Progenitor cell of endocrine pancreas (in vitro differentiated cells): ENCODE results near the gene MMP2. TPM values are rescaled to one million over a fixed set of nuclear protein-coding genes. Genes with fewer than 3 reads are reported as not detected.

Experiments
- DNase-seq: peaks from one replicate; pipeline ENCODE4 v3.0.0; 2021; ENCODE audit warnings: low spot score; ENCODE audit not compliant: unreplicated experiment
- H3K27ac Mint-ChIP-seq: 2 replicates; pipeline ENCODE4 v1.8.0; 2021; ENCODE audit warnings: mild to moderate bottlenecking, moderate library complexity, mixed read lengths
- H3K27me3 Mint-ChIP-seq: 2 replicates; pipeline ENCODE4 v1.8.0; 2021; ENCODE audit warnings: mixed read lengths
- H3K36me3 Mint-ChIP-seq: 2 replicates; pipeline ENCODE4 v1.8.0; 2022; ENCODE audit warnings: mixed read lengths; ENCODE audit not compliant: insufficient read depth
- H3K4me1 Mint-ChIP-seq: 2 replicates; pipeline ENCODE4 v1.8.0; 2021; ENCODE audit warnings: low read depth, mixed read lengths
- H3K4me3 Mint-ChIP-seq: 2 replicates; pipeline ENCODE4 v1.8.0; 2021; ENCODE audit warnings: low read depth, mild to moderate bottlenecking, moderate library complexity, mixed read lengths
- H3K9me3 Mint-ChIP-seq: 2 replicates; pipeline ENCODE4 v1.8.0; 2021; ENCODE audit warnings: low read depth, mixed read lengths
- total RNA-seq: library from RNA; stranded (reverse); gene quantifications from 2 replicates; pipeline ENCODE4 v1.2.1, GENCODE V29; 2021
- TF ChIP-seq, protein P1 (sequence below): fragments of 200-600 bp; sonication (generic); IDR thresholded peaks from one replicate; pipeline ENCODE4 v1.5.0; 2021; ENCODE audit warnings: antibody characterized with exemption, mild to moderate bottlenecking; ENCODE audit not compliant: unreplicated experiment

The MMP2 gene
- total RNA-seq, 1 donor from 2014 or later, result 8.4 TPM

DNA sequence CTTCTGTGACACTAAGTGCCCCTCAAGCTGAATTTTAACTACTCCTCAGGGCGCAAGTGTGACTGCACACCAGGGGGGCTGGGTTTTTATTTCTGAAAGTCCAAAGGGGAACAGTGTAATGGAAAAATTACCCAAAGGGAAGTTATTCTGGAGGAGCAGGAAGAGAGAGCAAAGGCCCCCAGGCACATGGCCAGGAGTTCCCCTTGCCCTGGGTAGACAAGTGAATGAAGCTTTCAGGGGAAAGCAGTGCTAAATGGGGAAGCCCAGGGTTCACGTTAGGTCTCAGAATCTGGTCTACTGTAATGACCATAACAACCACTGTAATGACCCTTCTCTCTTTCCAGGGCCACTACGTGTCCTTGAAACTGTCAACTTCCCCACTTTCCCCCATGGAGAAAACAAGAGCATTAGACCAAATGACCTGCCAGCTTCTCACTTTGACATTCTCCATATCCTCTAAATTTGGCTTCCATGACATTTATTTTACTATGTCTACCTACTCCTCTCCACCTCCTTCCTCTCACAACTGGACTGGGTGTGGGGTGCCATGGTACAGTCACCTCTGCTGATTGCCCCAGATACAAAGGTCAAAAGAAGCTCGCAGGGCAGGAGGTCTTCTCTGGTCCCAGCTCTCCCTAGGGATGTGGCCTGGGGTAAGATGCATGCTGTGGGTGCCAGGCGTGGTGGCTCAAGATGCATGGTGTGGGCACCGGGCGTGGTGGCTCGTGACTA is 34.1 kb upstream of the MMP2 start:
- no peak for DNase-seq
- Mint-ChIP-seq H3K27me3 (peaks cover 11% of the 10 kb centered on the region), H3K36me3 (no peaks in the 10 kb centered on the region), H3K27ac (no peak overlapping the region), H3K9me3 (no peaks in the 10 kb centered on the region), H3K4me3 (no peak overlapping the region), H3K4me1 (no peaks in the 10 kb centered on the region)
- TF ChIP-seq, protein P1, sequence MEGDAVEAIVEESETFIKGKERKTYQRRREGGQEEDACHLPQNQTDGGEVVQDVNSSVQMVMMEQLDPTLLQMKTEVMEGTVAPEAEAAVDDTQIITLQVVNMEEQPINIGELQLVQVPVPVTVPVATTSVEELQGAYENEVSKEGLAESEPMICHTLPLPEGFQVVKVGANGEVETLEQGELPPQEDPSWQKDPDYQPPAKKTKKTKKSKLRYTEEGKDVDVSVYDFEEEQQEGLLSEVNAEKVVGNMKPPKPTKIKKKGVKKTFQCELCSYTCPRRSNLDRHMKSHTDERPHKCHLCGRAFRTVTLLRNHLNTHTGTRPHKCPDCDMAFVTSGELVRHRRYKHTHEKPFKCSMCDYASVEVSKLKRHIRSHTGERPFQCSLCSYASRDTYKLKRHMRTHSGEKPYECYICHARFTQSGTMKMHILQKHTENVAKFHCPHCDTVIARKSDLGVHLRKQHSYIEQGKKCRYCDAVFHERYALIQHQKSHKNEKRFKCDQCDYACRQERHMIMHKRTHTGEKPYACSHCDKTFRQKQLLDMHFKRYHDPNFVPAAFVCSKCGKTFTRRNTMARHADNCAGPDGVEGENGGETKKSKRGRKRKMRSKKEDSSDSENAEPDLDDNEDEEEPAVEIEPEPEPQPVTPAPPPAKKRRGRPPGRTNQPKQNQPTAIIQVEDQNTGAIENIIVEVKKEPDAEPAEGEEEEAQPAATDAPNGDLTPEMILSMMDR, result no peak

DNA sequence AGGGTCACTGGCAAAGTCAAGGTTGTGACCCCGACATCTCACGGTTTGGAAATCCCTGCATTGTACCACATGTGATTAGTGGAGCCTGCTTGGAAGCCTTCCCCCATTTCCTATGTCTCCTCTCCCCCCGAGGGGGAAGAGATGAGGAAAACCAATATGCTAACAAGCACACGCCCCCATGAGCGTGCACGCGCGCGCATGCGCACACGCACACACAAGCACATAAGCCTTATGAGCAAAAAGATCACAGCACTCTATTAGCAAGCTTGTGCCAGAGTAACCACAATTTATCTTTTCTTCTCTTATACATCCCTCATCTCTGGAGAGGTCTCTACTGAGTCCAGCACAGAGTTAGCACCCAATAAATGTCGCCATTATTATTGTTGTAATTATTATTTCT is 31.8 kb upstream of the MMP2 start:
- H3K4me1 Mint-ChIP-seq, result no peaks in the 10 kb centered on the region
- peaks cover 4% of the 10 kb centered on the region for H3K27me3 Mint-ChIP-seq
- H3K36me3 Mint-ChIP-seq, result no peaks in the 10 kb centered on the region
- no peaks in the 10 kb centered on the region for H3K9me3 Mint-ChIP-seq
- H3K27ac Mint-ChIP-seq, result no peak overlapping the region
- H3K4me3 Mint-ChIP-seq, result no peak overlapping the region
- DNase-seq, result no peak
- TF ChIP-seq, protein P1, result no peak

DNA sequence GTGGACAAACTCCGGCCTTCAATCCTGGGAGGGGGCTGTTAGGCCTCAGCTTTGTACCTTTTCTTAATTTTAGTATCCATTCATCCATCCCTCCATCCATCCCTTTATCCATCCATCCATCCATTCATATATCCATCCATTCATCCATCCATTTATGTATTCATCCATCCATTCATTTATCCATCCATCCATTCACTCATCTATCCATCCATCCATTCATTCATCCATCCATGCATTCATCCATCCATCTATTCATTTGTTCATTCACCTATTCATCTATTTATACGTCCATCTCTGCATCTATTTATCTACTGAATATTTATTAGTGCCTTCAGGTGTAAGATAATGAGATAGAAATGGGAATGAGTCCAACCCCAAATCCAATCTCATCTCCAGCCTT is 26.0 kb upstream of the MMP2 start:
- H3K36me3 Mint-ChIP-seq, result no peaks in the 10 kb centered on the region
- H3K27me3 Mint-ChIP-seq, result peaks cover 6% of the 10 kb centered on the region
- TF ChIP-seq, protein P1, result no peak
- H3K27ac Mint-ChIP-seq, result no peak overlapping the region
- no peak for DNase-seq
- H3K9me3 Mint-ChIP-seq, result peaks cover 5% of the 10 kb centered on the region
- no peaks in the 10 kb centered on the region for H3K4me1 Mint-ChIP-seq
- no peak overlapping the region for H3K4me3 Mint-ChIP-seq

DNA sequence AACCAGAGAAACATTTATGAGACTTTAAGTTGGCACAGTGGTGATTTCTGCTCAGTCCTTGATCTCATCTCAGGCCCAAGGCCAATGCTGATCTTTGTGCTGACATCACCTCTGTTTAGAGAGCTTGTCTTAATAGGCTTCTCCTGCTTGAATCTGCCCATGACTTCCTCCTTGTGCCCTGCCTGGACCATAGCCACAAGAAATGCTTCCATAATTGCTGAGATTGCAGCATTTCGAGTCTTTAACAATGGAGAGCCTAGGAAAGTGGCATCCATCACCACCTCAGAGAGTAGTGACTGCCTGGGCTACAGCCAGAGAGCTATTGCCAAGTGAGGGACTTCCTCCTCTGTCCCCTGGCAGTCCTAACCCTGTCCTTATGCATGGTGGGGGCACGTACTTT is 25.1 kb upstream of the MMP2 start:
- peaks cover 5% of the 10 kb centered on the region for H3K9me3 Mint-ChIP-seq
- TF ChIP-seq, protein P1, result no peak
- no peaks in the 10 kb centered on the region for H3K36me3 Mint-ChIP-seq
- H3K4me3 Mint-ChIP-seq, result no peak overlapping the region
- no peak for DNase-seq
- H3K27me3 Mint-ChIP-seq, result peaks cover 6% of the 10 kb centered on the region
- no peak overlapping the region for H3K27ac Mint-ChIP-seq
- H3K4me1 Mint-ChIP-seq, result no peaks in the 10 kb centered on the region

DNA sequence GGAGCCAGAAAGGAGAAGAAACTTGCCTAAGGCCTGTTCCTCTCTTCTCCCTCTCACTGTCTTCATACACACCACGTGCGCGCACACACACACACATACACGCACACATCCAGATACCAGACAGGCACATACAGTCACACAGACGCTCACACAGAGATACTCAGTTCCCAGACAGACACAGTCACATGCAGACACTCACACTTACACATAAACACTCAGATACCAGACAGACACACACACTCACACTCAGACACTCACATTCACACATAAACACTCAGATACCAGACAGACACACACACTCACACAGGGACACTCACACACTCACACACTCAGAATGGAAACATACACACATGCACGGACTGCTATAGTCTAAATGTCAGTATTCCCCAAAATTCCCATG is 24.1 kb upstream of the MMP2 start:
- Mint-ChIP-seq H3K36me3 (no peaks in the 10 kb centered on the region), H3K9me3 (peaks cover 5% of the 10 kb centered on the region), H3K27ac (no peak overlapping the region), H3K27me3 (peaks cover 6% of the 10 kb centered on the region), H3K4me1 (no peaks in the 10 kb centered on the region), H3K4me3 (no peak overlapping the region)
- DNase-seq, result no peak
- TF ChIP-seq, protein P1, result no peak
